ENCODE results near the gene PSMB3.

The PSMB3 gene
- long read RNA-seq, transcript PSMB3-211 (6 exons, 773 nt): major isoform, 93 of 98 reads
- long read RNA-seq, partial matches to known transcripts: 0 of 98 reads
- long read RNA-seq, other reads (novel, unspliced or antisense): 2 of 98 reads

- Histone ChIP-seq H3K4me3 (replicated peaks; ENCODE audit: insufficient read depth, low read length) (peak within 1 kb of the TSS; percentile 99), H3K27ac (replicated peaks) (peak within 1 kb of the TSS; percentile 80), H3K27me3 (ENCODE audit: insufficient read depth, poor library complexity, severe bottlenecking) (peaks cover 30% of the 10 kb centered on the region)
- no peak for TF ChIP-seq REST (IDR thresholded peaks at IDR 0.05; ENCODE audit: insufficient replicate concordance, low read depth)
- peak; percentile 100 for TF ChIP-seq SPI1 (IDR thresholded peaks at IDR 0.05; ENCODE audit: borderline replicate concordance, low read depth)
- TF ChIP-seq, protein P1, sequence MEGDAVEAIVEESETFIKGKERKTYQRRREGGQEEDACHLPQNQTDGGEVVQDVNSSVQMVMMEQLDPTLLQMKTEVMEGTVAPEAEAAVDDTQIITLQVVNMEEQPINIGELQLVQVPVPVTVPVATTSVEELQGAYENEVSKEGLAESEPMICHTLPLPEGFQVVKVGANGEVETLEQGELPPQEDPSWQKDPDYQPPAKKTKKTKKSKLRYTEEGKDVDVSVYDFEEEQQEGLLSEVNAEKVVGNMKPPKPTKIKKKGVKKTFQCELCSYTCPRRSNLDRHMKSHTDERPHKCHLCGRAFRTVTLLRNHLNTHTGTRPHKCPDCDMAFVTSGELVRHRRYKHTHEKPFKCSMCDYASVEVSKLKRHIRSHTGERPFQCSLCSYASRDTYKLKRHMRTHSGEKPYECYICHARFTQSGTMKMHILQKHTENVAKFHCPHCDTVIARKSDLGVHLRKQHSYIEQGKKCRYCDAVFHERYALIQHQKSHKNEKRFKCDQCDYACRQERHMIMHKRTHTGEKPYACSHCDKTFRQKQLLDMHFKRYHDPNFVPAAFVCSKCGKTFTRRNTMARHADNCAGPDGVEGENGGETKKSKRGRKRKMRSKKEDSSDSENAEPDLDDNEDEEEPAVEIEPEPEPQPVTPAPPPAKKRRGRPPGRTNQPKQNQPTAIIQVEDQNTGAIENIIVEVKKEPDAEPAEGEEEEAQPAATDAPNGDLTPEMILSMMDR (IDR thresholded peaks at IDR 0.05; ENCODE audit: insufficient read depth, low read length): no peak
- TF ChIP-seq GABPA (IDR thresholded peaks at IDR 0.05; ENCODE audit: low read depth): peak; percentile 74
- TF ChIP-seq POLR2AphosphoS5 (IDR thresholded peaks at IDR 0.05; ENCODE audit: low read depth): peak; percentile 50; the same call in 1 of the 2 replicates
- DNase-seq (ENCODE audit: low read depth in 1 of 2, low spot score in 1 of 2): peak; percentile 100
Measured at GRCh38 chr17:38752308-38753070, at the start of gene PSMB3. Gene PSMB3, plus strand, starts transcription at chr17:38752741. Its CDS starts 86 bp downstream, at chr17:38752827.

- peak overlapping the region; percentile 89 for H3K27ac ChIP-seq (replicated peaks)
- H3K4me3 ChIP-seq (replicated peaks; ENCODE audit: insufficient read depth, low read length): peak overlapping the region; percentile 40
- DNase-seq (ENCODE audit: low read depth in 1 of 2, low spot score in 1 of 2): no peak
- TF ChIP-seq POLR2AphosphoS5 (IDR thresholded peaks at IDR 0.05; ENCODE audit: low read depth) (no peak), GABPA (IDR thresholded peaks at IDR 0.05; ENCODE audit: low read depth) (no peak), SPI1 (IDR thresholded peaks at IDR 0.05; ENCODE audit: borderline replicate concordance, low read depth) (peak; percentile 20; the same call in 1 of the 2 replicates), REST (IDR thresholded peaks at IDR 0.05; ENCODE audit: insufficient replicate concordance, low read depth) (no peak)
- TF ChIP-seq, protein P1 (IDR thresholded peaks at IDR 0.05; ENCODE audit: insufficient read depth, low read length): no peak
- no peaks in the 10 kb centered on the region for H3K27me3 ChIP-seq (ENCODE audit: insufficient read depth, poor library complexity, severe bottlenecking)
Measured at GRCh38 chr17:38702916-38703741, 49.4 kb upstream of the PSMB3 start.

- H3K27me3 ChIP-seq (ENCODE audit: insufficient read depth, poor library complexity, severe bottlenecking): no peaks in the 10 kb centered on the region
- H3K4me3 ChIP-seq (replicated peaks; ENCODE audit: insufficient read depth, low read length): peak overlapping the region; percentile 59
- peak in 1 of 2 experiments; percentile 77 for DNase-seq (ENCODE audit: low read depth in 1 of 2, low spot score in 1 of 2)
- TF ChIP-seq SPI1 (IDR thresholded peaks at IDR 0.05; ENCODE audit: borderline replicate concordance, low read depth) (no peak), GABPA (IDR thresholded peaks at IDR 0.05; ENCODE audit: low read depth) (peak; percentile 16; the same call in 1 of the 2 replicates)
- H3K27ac ChIP-seq (replicated peaks): peak overlapping the region; percentile 89
Measured at GRCh38 chr17:38703742-38704605, 48.6 kb upstream of the PSMB3 start.
